Measurements from ENCODE around the gene SIAH1. TPM values are rescaled to one million over a fixed set of nuclear protein-coding genes. Genes with fewer than 3 reads are reported as not detected.

Gene SIAH1
- total and polyA plus RNA-seq, 2 donors from 2014 or later = 12.7 to 26.8 TPM

DNA sequence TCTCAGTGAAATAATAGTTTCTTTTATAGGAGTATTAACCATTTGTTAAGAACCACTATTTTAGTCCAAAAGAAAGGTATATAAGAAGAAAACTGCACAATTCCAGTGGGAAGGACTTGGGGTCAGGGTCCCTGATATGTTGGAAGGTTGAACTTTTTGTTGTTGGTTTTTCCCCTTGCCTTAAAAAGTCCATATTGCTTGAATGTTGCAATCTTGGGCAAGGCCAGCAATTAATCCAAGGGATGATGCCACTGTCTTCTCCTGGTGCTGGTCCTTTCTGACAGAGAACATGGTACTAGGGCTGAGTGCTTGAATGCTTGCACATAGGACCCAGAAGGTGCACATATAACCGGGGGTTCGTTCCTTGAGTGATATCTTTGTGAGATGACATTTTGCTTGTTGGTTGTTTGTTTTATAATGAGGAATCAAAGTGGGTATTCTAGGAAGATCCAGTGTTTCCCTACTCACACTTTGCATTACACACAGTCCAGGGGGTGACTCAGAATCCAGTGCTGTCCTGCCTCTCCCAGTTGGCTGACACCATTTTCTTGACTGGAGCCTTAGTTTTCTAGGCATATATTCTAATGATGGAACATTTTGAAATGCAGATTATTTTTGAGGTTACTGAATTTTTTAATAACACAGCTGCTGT lies 54.9 kb downstream of the SIAH1 start:
- H3K9me3 ChIP-seq (ENCODE audit: control insufficient read depth in 2 of 3, insufficient read depth in 1 of 3, low read length in 3 of 3) = no peaks in the 10 kb centered on the region
- peaks cover 0 to 3% (median 0%) of the 10 kb centered on the region in 3 donors for H3K4me1 ChIP-seq (ENCODE audit: control insufficient read depth in 2 of 3, insufficient read depth in 2 of 3, low read depth in 1 of 3, low read length in 3 of 3)
- H3K9ac ChIP-seq (ENCODE audit: low read length in 3 of 3) = no peak overlapping the region
- DNase-seq = no peak
- H3K27me3 ChIP-seq (ENCODE audit: control insufficient read depth, insufficient read depth, low read length) = no peaks in the 10 kb centered on the region
- H3K4me3 ChIP-seq (ENCODE audit: low read length in 3 of 3) = no peak overlapping the region
- H3K36me3 ChIP-seq (ENCODE audit: control insufficient read depth in 2 of 3, insufficient read depth in 3 of 3, low read length in 3 of 3) = peaks cover 3 to 9% (median 5%) of the 10 kb centered on the region in 3 donors
- intact Hi-C loops (cut with DNase I) = no loop called here
- TF ChIP-seq, protein P1, sequence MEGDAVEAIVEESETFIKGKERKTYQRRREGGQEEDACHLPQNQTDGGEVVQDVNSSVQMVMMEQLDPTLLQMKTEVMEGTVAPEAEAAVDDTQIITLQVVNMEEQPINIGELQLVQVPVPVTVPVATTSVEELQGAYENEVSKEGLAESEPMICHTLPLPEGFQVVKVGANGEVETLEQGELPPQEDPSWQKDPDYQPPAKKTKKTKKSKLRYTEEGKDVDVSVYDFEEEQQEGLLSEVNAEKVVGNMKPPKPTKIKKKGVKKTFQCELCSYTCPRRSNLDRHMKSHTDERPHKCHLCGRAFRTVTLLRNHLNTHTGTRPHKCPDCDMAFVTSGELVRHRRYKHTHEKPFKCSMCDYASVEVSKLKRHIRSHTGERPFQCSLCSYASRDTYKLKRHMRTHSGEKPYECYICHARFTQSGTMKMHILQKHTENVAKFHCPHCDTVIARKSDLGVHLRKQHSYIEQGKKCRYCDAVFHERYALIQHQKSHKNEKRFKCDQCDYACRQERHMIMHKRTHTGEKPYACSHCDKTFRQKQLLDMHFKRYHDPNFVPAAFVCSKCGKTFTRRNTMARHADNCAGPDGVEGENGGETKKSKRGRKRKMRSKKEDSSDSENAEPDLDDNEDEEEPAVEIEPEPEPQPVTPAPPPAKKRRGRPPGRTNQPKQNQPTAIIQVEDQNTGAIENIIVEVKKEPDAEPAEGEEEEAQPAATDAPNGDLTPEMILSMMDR (IDR thresholded peaks at IDR 0.05; ENCODE audit: borderline replicate concordance, extremely low read depth, insufficient read depth) = no peak
- no peak for FAIRE-seq
- no peak overlapping the region for H3K27ac ChIP-seq (ENCODE audit: low read depth in 2 of 2, low read length in 2 of 2)

DNA sequence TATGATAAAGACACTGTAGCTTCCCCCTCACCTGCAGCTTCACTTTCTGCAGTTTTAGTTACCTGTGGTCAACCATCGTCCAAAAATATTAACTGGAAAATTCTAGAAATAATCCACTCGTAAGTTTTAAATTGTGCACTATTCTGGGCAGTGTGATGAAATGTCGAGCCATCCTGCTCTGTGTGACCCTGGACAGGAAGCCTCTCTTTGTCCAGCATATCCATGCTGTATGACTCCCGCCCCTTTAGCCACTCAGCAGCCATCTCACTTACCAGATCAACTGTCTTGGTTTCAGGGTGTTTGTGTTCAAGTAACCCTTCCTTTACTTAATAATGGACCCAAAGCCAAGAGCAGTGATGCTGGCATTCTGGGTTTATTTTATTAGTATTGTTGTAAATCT lies 56.1 kb downstream of the SIAH1 start:
- no peak for FAIRE-seq

GRCh38 chr16:48326915-48327314 lies 58.3 kb downstream of the SIAH1 start:
- peaks cover 0 to 3% (median 0%) of the 10 kb centered on the region in 3 donors for H3K4me1 ChIP-seq (ENCODE audit: control insufficient read depth in 2 of 3, insufficient read depth in 2 of 3, low read depth in 1 of 3, low read length in 3 of 3)
- TF ChIP-seq, protein P1 (IDR thresholded peaks at IDR 0.05; ENCODE audit: borderline replicate concordance, extremely low read depth, insufficient read depth) = no peak
- no peak for DNase-seq
- H3K27me3 ChIP-seq (ENCODE audit: control insufficient read depth, insufficient read depth, low read length) = no peaks in the 10 kb centered on the region
- H3K27ac ChIP-seq (ENCODE audit: low read depth in 2 of 2, low read length in 2 of 2) = no peak overlapping the region
- H3K4me3 ChIP-seq (ENCODE audit: low read length in 3 of 3) = no peak overlapping the region
- H3K9me3 ChIP-seq (ENCODE audit: control insufficient read depth in 2 of 3, insufficient read depth in 1 of 3, low read length in 3 of 3) = no peaks in the 10 kb centered on the region
- FAIRE-seq = no peak
- no peaks in the 10 kb centered on the region for H3K36me3 ChIP-seq (ENCODE audit: control insufficient read depth in 2 of 3, insufficient read depth in 3 of 3, low read length in 3 of 3)
- intact Hi-C loops (cut with DNase I) = no loop called here
- no peak overlapping the region for H3K9ac ChIP-seq (ENCODE audit: low read length in 3 of 3)

More for the DNA sequence above, 56.1 kb downstream of the SIAH1 start:
- Histone ChIP-seq H3K27me3 (ENCODE audit: control insufficient read depth, insufficient read depth, low read length) (no peaks in the 10 kb centered on the region), H3K27ac (ENCODE audit: low read depth in 2 of 2, low read length in 2 of 2) (no peak overlapping the region), H3K36me3 (ENCODE audit: control insufficient read depth in 2 of 3, insufficient read depth in 3 of 3, low read length in 3 of 3) (no peaks in the 10 kb centered on the region), H3K9ac (ENCODE audit: low read length in 3 of 3) (no peak overlapping the region), H3K4me3 (ENCODE audit: low read length in 3 of 3) (no peak overlapping the region), H3K4me1 (ENCODE audit: control insufficient read depth in 2 of 3, insufficient read depth in 2 of 3, low read depth in 1 of 3, low read length in 3 of 3) (peaks cover 0 to 3% (median 0%) of the 10 kb centered on the region in 3 donors), H3K9me3 (ENCODE audit: control insufficient read depth in 2 of 3, insufficient read depth in 1 of 3, low read length in 3 of 3) (no peaks in the 10 kb centered on the region)
- TF ChIP-seq, protein P1 (IDR thresholded peaks at IDR 0.05; ENCODE audit: borderline replicate concordance, extremely low read depth, insufficient read depth) = no peak
- intact Hi-C loops (cut with DNase I) = no loop called here
- no peak for DNase-seq

All from kidney (tissue), 14 donors.